ENCODE data around the gene RPL9.
"Not testable (repeated sequence)": the region's sequence is repeated elsewhere in the genome, so short reads cannot be mapped to it uniquely, and the experiment has no call there.

RPL9 gene

GRCh38 chr4:39415678-39416283 lies 42.9 kb downstream of the RPL9 start:
- 100% methylated on average over 1 of the region's 2 CpGs for WGBS
- no peaks in the 10 kb centered on the region for H3K27me3 ChIP-seq (ENCODE audit: insufficient read depth, low read length)
- no peak overlapping the region for H3K9ac ChIP-seq (ENCODE audit: low read depth, low read length)
- no peaks in the 10 kb centered on the region for H3K9me3 ChIP-seq (ENCODE audit: insufficient read depth, low read depth, low read length)
- H3K36me3 ChIP-seq (ENCODE audit: insufficient read depth, low read length) = no peaks in the 10 kb centered on the region
- H3K27ac ChIP-seq (ENCODE audit: low read depth, low read length) = no peak overlapping the region
- H3K4me1 ChIP-seq (ENCODE audit: insufficient read depth, low read length) = no peaks in the 10 kb centered on the region
- no peak overlapping the region for H3K4me3 ChIP-seq (ENCODE audit: low read length)

- WGBS = 89% methylated on average over 8 of the region's 8 CpGs
- H3K27me3 ChIP-seq (ENCODE audit: insufficient read depth, low read length); H3K4me1 ChIP-seq (ENCODE audit: insufficient read depth, low read length): not testable (repeated sequence)
Observed at GRCh38 chr4:39411561-39411960, 47.2 kb downstream of the RPL9 start.

GRCh38 chr4:39410415-39410814 lies 48.3 kb downstream of the RPL9 start:
- WGBS = 84% methylated on average over 4 of the region's 5 CpGs
- H3K27me3 ChIP-seq (ENCODE audit: insufficient read depth, low read length) = no peaks in the 10 kb centered on the region; the same call in 1 of the 2 replicates
- H3K27ac ChIP-seq (ENCODE audit: low read depth, low read length) = no peak overlapping the region
- H3K9me3 ChIP-seq (ENCODE audit: insufficient read depth, low read depth, low read length) = no peaks in the 10 kb centered on the region
- H3K4me3 ChIP-seq (ENCODE audit: low read length) = no peak overlapping the region
- H3K36me3 ChIP-seq (ENCODE audit: insufficient read depth, low read length) = no peaks in the 10 kb centered on the region
- no peaks in the 10 kb centered on the region for H3K4me1 ChIP-seq (ENCODE audit: insufficient read depth, low read length)
- H3K9ac ChIP-seq (ENCODE audit: low read depth, low read length) = no peak overlapping the region

More at GRCh38 chr4:39411561-39411960, 47.2 kb downstream of the RPL9 start:
- not testable (repeated sequence) for H3K36me3 ChIP-seq (ENCODE audit: insufficient read depth, low read length); H3K27ac ChIP-seq (ENCODE audit: low read depth, low read length); H3K4me3 ChIP-seq (ENCODE audit: low read length); H3K9ac ChIP-seq (ENCODE audit: low read depth, low read length); H3K9me3 ChIP-seq (ENCODE audit: insufficient read depth, low read depth, low read length)

- 83% methylated on average over 1 of the region's 1 CpG for WGBS
- no peak overlapping the region for H3K27ac ChIP-seq (ENCODE audit: low read depth, low read length)
- no peak overlapping the region for H3K4me3 ChIP-seq (ENCODE audit: low read length)
- no peaks in the 10 kb centered on the region for H3K9me3 ChIP-seq (ENCODE audit: insufficient read depth, low read depth, low read length)
- no peaks in the 10 kb centered on the region for H3K36me3 ChIP-seq (ENCODE audit: insufficient read depth, low read length)
- no peaks in the 10 kb centered on the region; the same call in 1 of the 2 replicates for H3K27me3 ChIP-seq (ENCODE audit: insufficient read depth, low read length)
- H3K9ac ChIP-seq (ENCODE audit: low read depth, low read length) = no peak overlapping the region
- H3K4me1 ChIP-seq (ENCODE audit: insufficient read depth, low read length) = no peaks in the 10 kb centered on the region
Observed at GRCh38 chr4:39407584-39407885, 51.2 kb downstream of the RPL9 start.

GRCh38 chr4:39406763-39407583 lies 51.7 kb downstream of the RPL9 start, which contains the start of gene KLB:
Gene KLB, plus strand, starts transcription at chr4:39406930. Its CDS starts 20 bp downstream, at chr4:39406950.
- 86% methylated on average over 10 of the region's 12 CpGs for WGBS
- H3K27me3 ChIP-seq (ENCODE audit: insufficient read depth, low read length) = no peaks in the 10 kb centered on the region; the same call in 1 of the 2 replicates
- no peak within 1 kb of the TSS for H3K9ac ChIP-seq (ENCODE audit: low read depth, low read length)
- no peaks in the 10 kb centered on the region for H3K9me3 ChIP-seq (ENCODE audit: insufficient read depth, low read depth, low read length)
- H3K4me1 ChIP-seq (ENCODE audit: insufficient read depth, low read length) = no peaks in the 10 kb centered on the region
- H3K4me3 ChIP-seq (ENCODE audit: low read length) = no peak within 1 kb of the TSS
- H3K27ac ChIP-seq (ENCODE audit: low read depth, low read length) = no peak within 1 kb of the TSS
- H3K36me3 ChIP-seq (ENCODE audit: insufficient read depth, low read length) = no peaks in the 10 kb centered on the region

Measured in HUES64 (cell line).